Measurements from ENCODE around the gene ERRFI1.

Gene ERRFI1

GRCh38 chr1:8025671-8026144 is 401 bp downstream of the ERRFI1 start:
- peak overlapping the region; percentile 85 for H3K27ac ChIP-seq
- CTCF ChIA-PET: no interaction called here
- no peak for TF ChIP-seq CTCF (conservative IDR thresholded peaks at IDR 0.05; ENCODE audit: low read depth)
- POLR2A ChIA-PET (ENCODE audit: low non-redundant PET): interaction anchor here (0.6 kb wide), 1 partner anchor 21 kb away, joined by 3 read pairs; no protein-coding TSS in a partner anchor
- no peak for DNase-seq (ENCODE audit: low spot score)

- POLR2A ChIA-PET (ENCODE audit: low non-redundant PET): interaction anchor here (0.6 kb wide), 2 partner anchors 37 to 513 kb away, joined by 3 read pairs; no protein-coding TSS in a partner anchor
- no peak for DNase-seq (ENCODE audit: low spot score)
- H3K27ac ChIP-seq: peak overlapping the region; percentile 85
Observed at GRCh38 chr1:8025061-8025670, 943 bp downstream of the ERRFI1 start.

GRCh38 chr1:8024329-8024728 is 1.8 kb downstream of the ERRFI1 start:
- no peak for DNase-seq (ENCODE audit: low spot score)
- ChIA-PET POLR2A (ENCODE audit: low non-redundant PET) (interaction anchor here (0.5 to 0.6 kb wide), 2 partner anchors 36 to 287 kb away, joined by 3 to 4 read pairs; no protein-coding TSS in a partner anchor), CTCF (interaction anchor here (0.6 to 1.7 kb wide), 3 partner anchors 9 to 290 kb away, joined by 3 read pairs; no protein-coding TSS in a partner anchor)
- no peak overlapping the region for H3K27ac ChIP-seq
- TF ChIP-seq CTCF (conservative IDR thresholded peaks at IDR 0.05; ENCODE audit: low read depth): no peak

More at GRCh38 chr1:8025061-8025670, 943 bp downstream of the ERRFI1 start:
- CTCF ChIA-PET: interaction anchor here (0.6 kb wide), 1 partner anchor 12 kb away, joined by 3 read pairs; no protein-coding TSS in a partner anchor
- no peak for TF ChIP-seq CTCF (conservative IDR thresholded peaks at IDR 0.05; ENCODE audit: low read depth)

- DNase-seq (ENCODE audit: low spot score): no peak
- TF ChIP-seq CTCF (conservative IDR thresholded peaks at IDR 0.05; ENCODE audit: low read depth): no peak
- CTCF ChIA-PET: interaction anchor here (0.6 to 1.7 kb wide), 4 partner anchors 9 to 290 kb away, joined by 3 to 4 read pairs (median 3); no protein-coding TSS in a partner anchor
- POLR2A ChIA-PET (ENCODE audit: low non-redundant PET): interaction anchor here (0.5 kb wide), 1 partner anchor 287 kb away, joined by 4 read pairs; no protein-coding TSS in a partner anchor
- H3K27ac ChIP-seq: no peak overlapping the region
Observed at GRCh38 chr1:8023995-8024313, 2.2 kb downstream of the ERRFI1 start.

GRCh38 chr1:8023287-8023994 is 2.7 kb downstream of the ERRFI1 start:
- TF ChIP-seq CTCF (conservative IDR thresholded peaks at IDR 0.05; ENCODE audit: low read depth): no peak
- ChIA-PET POLR2A (ENCODE audit: low non-redundant PET) (no interaction called here), CTCF (interaction anchor here (0.6 to 1.7 kb wide), 4 partner anchors 8 to 290 kb away, joined by 3 to 6 read pairs (median 4); no protein-coding TSS in a partner anchor)
- H3K27ac ChIP-seq: peak overlapping the region; percentile 74
- no peak for DNase-seq (ENCODE audit: low spot score)

Data from RWPE1 (cell line).